Measurements from ENCODE around the gene NPHS1.

NPHS1 gene

DNA sequence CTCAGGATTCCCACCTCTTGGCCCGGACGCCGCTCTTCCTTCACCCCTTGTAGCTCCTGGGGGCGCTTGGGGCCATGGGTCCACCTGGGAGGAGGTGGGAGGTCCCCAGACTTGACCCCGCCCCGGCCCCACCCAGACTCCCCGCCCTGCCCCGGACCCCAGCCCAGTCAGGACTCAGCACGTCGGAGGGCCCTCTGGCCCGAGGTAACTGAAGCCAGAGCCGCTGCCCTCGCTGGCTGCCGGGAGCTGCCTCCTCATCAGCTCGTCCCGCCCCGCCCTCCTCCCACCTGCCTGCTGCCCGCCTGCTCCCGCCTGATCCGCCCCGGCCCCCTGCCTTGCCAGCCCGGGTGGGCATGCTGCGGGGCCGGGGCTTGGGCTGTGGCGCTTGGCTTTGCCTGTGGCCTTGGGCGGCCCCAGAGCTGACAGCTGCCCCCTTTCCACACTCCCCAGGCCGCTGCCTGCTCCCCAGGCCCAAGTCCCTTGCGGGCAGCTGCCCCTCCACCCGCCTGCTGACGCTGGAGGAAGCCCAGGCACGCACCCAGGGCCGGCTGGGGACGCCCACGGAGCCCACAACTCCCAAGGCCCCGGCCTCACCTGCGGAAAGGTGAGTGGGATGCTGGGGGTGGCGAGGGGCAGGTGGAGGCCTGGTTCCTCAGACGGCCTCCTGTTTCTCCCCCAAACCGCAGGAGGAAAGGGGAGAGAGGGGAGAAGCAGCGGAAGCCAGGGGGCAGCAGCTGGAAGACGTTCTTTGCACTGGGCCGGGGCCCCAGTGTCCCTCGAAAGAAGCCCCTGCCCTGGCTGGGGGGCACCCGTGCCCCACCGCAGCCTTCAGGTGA lies 67.6 kb downstream of the NPHS1 start:
- DNase-seq, result no peak

DNA sequence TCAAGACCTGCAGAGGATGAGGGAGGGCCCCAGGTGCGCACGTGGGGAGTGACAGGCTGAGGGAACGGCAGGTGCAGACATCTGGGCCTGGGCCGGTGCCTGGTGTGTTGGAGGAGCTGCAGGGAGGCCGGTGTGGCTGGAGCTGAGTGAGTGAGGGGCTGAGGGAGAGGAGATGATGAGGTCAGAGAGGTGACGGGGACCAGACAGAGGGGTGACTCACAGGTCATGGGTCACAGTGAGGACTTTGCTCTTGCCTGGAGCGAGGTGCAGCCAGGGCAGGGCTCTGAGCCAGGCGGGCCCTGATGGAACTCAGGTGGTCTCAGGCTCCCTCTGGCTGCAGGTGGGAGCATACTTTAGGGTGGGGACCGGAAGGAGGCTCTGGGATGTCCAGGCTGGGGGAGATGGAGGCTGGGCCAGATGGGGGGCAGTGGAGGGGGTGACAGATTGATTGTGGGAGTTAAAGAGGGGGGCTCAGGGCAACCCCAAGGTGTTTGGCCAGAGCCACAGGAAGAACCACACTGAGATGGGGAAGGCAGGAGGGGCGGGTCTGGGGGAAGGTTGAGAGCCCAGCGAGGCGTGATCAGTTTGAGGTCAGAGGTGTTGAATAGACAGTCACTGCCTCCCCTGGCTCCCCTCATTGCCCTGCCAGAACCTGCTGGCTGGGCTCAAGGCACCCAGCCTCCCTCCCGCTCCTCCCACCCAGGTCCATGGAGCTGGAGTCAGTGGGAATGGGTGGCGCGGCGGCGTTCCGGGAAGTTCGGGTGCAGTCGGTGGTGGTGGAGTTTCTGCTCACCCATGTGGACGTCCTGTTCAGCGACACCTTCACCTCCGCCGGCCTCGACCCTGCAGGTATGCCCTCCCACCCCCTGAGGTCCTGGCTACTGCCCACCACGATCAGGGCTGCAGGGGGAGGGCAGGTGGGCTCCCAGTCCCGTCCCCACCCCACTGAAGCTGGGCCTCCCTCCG lies 68.6 kb downstream of the NPHS1 start:
- no peak for DNase-seq

GRCh38 chr19:35782589-35782988 lies 69.7 kb downstream of the NPHS1 start:
- DNase-seq, result no peak

DNA sequence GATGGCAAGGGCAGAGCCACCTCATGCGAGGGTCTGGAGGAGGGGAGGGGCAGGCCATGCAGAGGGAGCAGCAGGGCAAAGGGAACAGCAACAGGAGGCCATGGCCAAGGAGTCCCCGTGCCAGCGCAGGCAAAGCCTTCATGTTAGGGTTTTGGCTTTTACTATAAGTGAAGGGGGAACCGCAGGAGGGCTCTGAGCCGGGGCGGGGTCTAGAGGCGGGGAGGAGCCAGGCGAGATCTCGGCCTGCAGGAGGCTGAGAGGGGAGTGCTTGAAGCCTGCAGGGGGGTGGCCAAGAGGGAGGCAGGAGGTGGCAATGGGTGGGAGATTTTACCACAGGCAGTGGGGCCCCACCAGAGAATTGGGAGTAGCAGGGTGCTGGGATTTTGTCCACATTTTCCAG lies 70.7 kb downstream of the NPHS1 start:
- no peak for DNase-seq

DNA sequence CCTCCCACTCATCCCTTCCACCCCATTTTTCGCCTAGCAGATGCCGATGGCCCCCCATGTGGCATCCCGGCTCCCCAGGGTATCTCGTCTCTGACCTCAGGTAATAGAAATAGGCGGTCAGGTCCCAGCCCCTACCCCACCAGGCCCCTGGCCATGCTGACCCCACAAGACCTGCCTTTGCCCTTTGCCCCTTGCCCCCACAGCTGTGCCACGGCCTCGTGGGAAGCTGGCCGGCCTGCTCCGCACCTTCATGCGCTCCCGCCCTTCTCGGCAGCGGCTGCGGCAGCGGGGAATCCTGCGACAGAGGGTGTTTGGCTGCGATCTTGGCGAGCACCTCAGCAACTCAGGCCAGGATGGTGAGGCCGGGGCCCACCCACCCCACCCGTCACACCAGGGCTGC lies 71.6 kb downstream of the NPHS1 start:
- DNase-seq, result no peak

GRCh38 chr19:35780058-35780457 lies 72.2 kb downstream of the NPHS1 start:
- no peak for DNase-seq

DNA sequence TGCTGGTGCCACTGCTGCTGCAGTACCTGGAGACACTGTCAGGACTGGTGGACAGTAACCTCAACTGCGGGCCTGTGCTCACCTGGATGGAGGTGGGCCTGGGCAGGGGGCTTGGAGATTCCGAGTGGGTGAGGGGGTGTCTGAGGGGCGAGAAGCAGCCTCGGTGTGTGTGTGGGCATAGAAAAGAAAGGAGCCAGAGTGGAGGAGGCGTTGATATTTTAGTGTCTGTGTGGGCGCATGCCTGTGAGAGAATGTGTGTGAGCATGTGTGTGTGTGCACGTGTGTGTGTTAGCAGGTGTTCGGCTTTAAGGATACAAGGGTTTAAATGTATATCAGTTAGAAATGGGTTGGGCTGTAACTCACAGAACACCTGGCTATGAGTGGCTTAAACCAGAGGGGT lies 73.3 kb downstream of the NPHS1 start:
- no peak for DNase-seq

GRCh38 chr19:35777961-35778360 lies 74.3 kb downstream of the NPHS1 start:
- no peak for DNase-seq

DNA sequence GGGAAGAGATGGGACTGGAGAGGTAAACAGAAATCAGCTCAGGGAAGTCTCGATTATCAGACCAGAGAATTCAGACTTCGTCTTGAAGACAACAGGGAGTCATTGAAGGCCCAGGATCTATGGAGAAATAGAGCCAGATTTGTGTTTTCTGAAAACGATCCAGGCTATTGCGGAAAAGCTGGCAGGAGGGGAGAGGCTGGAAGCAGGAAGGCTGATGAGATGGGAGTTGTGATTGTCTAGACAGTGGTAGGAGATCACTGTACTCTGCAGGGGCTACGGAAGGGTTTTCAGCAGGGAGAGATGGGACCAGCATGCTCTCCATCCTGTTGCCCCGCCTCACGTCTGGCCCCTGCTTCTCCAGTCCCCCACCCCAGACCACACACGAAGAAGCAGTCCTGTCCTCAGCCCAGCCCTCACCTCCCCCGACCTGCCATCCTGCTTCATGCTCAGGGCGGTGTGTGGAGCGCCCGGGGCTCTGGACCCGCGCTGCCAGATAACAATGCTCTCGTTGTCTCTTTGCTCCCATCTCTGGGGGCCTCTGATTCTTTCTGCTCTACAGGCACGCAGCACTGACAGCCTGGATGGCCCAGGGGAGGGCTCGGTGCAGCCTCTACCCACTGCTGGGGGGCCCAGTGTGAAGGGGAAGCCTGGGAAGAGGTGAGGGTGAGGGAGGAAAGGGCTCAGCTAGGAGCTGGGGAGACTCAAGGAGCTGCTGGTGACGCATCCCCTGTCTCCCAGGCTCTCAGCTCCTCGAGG lies 75.0 kb downstream of the NPHS1 start:
- no peak for DNase-seq

DNA sequence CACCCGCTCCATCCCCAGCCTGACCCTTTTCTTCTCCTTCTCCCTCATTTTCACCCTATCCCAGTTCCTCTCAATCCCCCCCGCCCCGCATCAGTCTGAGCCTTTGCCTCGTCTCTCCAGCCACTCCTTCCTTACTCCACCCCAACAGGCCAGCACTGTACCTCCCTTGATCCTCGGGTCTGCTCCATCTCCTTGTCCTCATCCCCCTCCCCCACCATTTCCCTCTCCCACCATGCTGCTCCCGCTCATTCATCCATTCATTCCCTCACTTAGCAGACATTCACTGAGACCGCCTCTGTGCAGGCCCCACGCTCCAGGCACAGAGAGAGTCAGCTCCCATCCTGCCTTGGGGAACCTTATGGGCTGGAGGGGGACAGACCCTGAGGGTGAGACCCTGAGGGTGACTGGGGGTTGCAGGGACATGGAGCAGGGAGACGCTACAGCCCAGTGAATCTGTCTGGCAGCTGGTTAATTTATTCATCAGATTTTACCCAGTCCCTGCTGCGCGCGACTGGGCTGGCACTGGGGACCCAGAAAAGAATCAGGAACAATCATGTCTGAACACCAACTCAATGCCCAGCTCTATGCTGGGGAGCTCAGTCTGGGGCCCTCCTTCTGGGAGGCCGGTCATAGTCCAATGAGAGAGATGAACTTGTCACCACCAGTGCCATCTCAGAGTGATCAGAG lies 76.1 kb downstream of the NPHS1 start:
- DNase-seq, result no peak
